HepG2 (cell line): ENCODE data around the gene TBX18. TPM values are rescaled to one million over a fixed set of nuclear protein-coding genes. Genes with fewer than 3 reads are reported as not detected.

Experiments
- ATAC-seq: fragments of 200-7000 bp; cut with Tn5 transposase; 3 replicates; pipeline ENCODE4 v1.9.1; 2020; ENCODE audit warnings: mild to moderate bottlenecking, moderate library complexity
- BruUV-seq: library from RNA; stranded (reverse); fragments of 400-500 nt; replicated peaks from 2 replicates; lab custom pipeline; 2021; lab: Mats Ljungman, UMichigan
- CTCF ChIA-PET: fragments of 300-600 bp; formaldehyde crosslinking; extraction: SDS; loops from one replicate; lab custom pipeline; 2021; ENCODE audit warnings: low total read pairs, inconsistent platforms, low intra/inter-chr PET ratio; lab: Yijun Ruan, JAX
- POLR2A ChIA-PET: fragments of 350-600 bp; sonication (Branson Sonifier 250); formaldehyde crosslinking; loops from one replicate; lab custom pipeline; 2020; ENCODE audit warnings: antibody characterized with exemption, inconsistent platforms; lab: Yijun Ruan, JAX
- DNase-seq: peaks from one replicate; pipeline ENCODE4 v3.0.0-alpha.2; 2015; ENCODE audit warnings: low spot score
- FAIRE-seq: peaks from 3 replicates; lab custom pipeline; 2011; peaks lifted over from hg19 to GRCh38; lab: Jason Lieb, UNC
- H2AFZ ChIP-seq: one replicate; pipeline ENCODE4 v1.6.1; 2011; ENCODE audit warnings: low read length, inconsistent platforms
- H3K27ac ChIP-seq: fragments of 300-600 bp; 3 replicates; pipeline ENCODE4 v1.8.0; 2011; ENCODE audit warnings: mixed run types, mild to moderate bottlenecking, mixed read lengths, low read length, inconsistent platforms; ENCODE audit not compliant: insufficient read depth; ENCODE audit errors: extremely low read length
- H3K27me3 ChIP-seq, 2 experiments: fragments of 200-600 bp in 1 of 2; 2 replicates in 1 of 2; 3 replicates in 1 of 2; pipeline versions ENCODE4 v1.6.0 to v1.8.0; 2011; ENCODE audit warnings: low read length in 2 of 2, mild to moderate bottlenecking in 2 of 2, moderate library complexity in 2 of 2, inconsistent platforms in 1 of 2; ENCODE audit not compliant: insufficient read depth in 2 of 2, control insufficient read depth in 1 of 2
- H3K36me3 ChIP-seq, 2 experiments: fragments of 200-600 bp in 1 of 2; replicated peaks in 1 of 2; 2 replicates in 1 of 2; 3 replicates in 1 of 2; pipeline versions ENCODE4 v1.5.1 to v1.8.0; 2011; ENCODE audit warnings: low read length in 2 of 2, inconsistent platforms in 1 of 2; ENCODE audit not compliant: insufficient read depth in 2 of 2, control insufficient read depth in 1 of 2
- H3K4me1 ChIP-seq: 2 replicates; pipeline ENCODE4 v1.5.1; 2012; ENCODE audit warnings: low read length, inconsistent platforms; ENCODE audit not compliant: insufficient read depth
- H3K4me2 ChIP-seq: 2 replicates; pipeline ENCODE4 v1.6.0; 2011; ENCODE audit warnings: low read depth, low read length, inconsistent platforms
- H3K4me3 ChIP-seq, 3 experiments: fragments of 200-600 bp in 1 of 3; sonication (generic), shearing (Covaris generic) in 1 of 3; replicated peaks in 1 of 3; 2 replicates each; pipeline ENCODE4 v1.5.1; 2011 to 2016; ENCODE audit warnings: low read length in 3 of 3, inconsistent platforms in 2 of 3, low read depth in 2 of 3, mild to moderate bottlenecking in 2 of 3, control low read depth in 1 of 3, mixed read lengths in 1 of 3; ENCODE audit not compliant: insufficient read depth in 1 of 3
- H3K79me2 ChIP-seq: one replicate; pipeline ENCODE4 v1.6.1; 2011; ENCODE audit warnings: low read length, inconsistent platforms; ENCODE audit not compliant: insufficient read depth
- H3K9ac ChIP-seq: 2 replicates; pipeline ENCODE4 v1.6.0; 2011; ENCODE audit warnings: mild to moderate bottlenecking, low read depth, low read length, inconsistent platforms; ENCODE audit not compliant: insufficient read depth
- H3K9me3 ChIP-seq: 2 replicates; pipeline ENCODE4 v1.5.1; 2012; ENCODE audit warnings: mild to moderate bottlenecking, low read length
- H4K20me1 ChIP-seq: 2 replicates; pipeline ENCODE4 v1.6.0; 2011; ENCODE audit warnings: inconsistent platforms, mild to moderate bottlenecking, low read length, moderate library complexity; ENCODE audit not compliant: insufficient read depth
- ARNT2 ChIP-seq: sonication (generic); formaldehyde crosslinking; IDR thresholded peaks from 2 replicates; pipeline ENCODE4 v1.8.0; 2022; ENCODE audit warnings: mild to moderate bottlenecking, low read depth, missing genetic modification reagents, moderate library complexity
- LBX2 ChIP-seq: sonication (generic); formaldehyde crosslinking; IDR thresholded peaks from 2 replicates; pipeline ENCODE4 v1.5.0; 2020; ENCODE audit warnings: missing genetic modification reagents, mild to moderate bottlenecking, borderline replicate concordance
- ZBTB33 ChIP-seq: sonication (generic); formaldehyde crosslinking; IDR thresholded peaks from 2 replicates; pipeline ENCODE4 v1.4.0; 2020; ENCODE audit warnings: missing genetic modification reagents
- ZNF205 ChIP-seq: IDR thresholded peaks from 2 replicates; pipeline ENCODE4 v1.6.1; 2018; ENCODE audit warnings: missing biosample characterization, missing genetic modification reagents
- ZNF704 ChIP-seq: sonication (generic); formaldehyde crosslinking; IDR thresholded peaks from 2 replicates; pipeline ENCODE4 v1.8.1; 2023; ENCODE audit warnings: mild to moderate bottlenecking, inconsistent platforms, moderate library complexity, missing genetic modification reagents, borderline replicate concordance
- ZNF720 ChIP-seq: sonication (generic); formaldehyde crosslinking; IDR thresholded peaks from 2 replicates; pipeline ENCODE4 v1.4.0; 2020; ENCODE audit warnings: missing genetic modification reagents
- ZNF841 ChIP-seq: sonication (generic); formaldehyde crosslinking; IDR thresholded peaks from 2 replicates; pipeline ENCODE4 v1.8.1; 2023; ENCODE audit warnings: missing genetic modification reagents, borderline replicate concordance
- WGBS: methylation state at CpG from one replicate; pipeline ENCODE4 v1.1.6; 2017; ENCODE audit warnings: low lambda C conversion rate; 5-methylcytosine and 5-hydroxymethylcytosine counted together
- in situ Hi-C: cut with HindIII; loops from 2 replicates; pipeline ENCODE4 v1.10.0; 2017; ENCODE audit warnings: low pct_unique_long_range_greater_than_20kb; ENCODE audit not compliant: extremely low pct_ligation_motif_present
- intact Hi-C: fragments of 100-400 bp; cut with micrococcal nuclease; formaldehyde crosslinking; loops from one replicate; pipeline ENCODE4 v1.10.0; 2022; ENCODE audit not compliant: unreplicated experiment
- polyA plus RNA-seq, 8 experiments: library from polyadenylated mRNA; depleted of rRNA in 3 of 8; stranded (reverse) in 7 of 8; unstranded in 1 of 8; fragments of >200 nt; fragmentation: Illumina TruSeq in 4 of 8; extraction: Trizol in 4 of 8; gene quantifications; 2 replicates each; pipeline versions ENCODE4 v1.2.1 to v1.2.3, GENCODE V29; 2011 to 2016; ENCODE audit warnings: low read depth in 4 of 8, missing spikeins in 1 of 8, mixed read lengths in 1 of 8; ENCODE audit not compliant: insufficient read depth in 1 of 8
- total RNA-seq, 5 experiments: library from RNA; depleted of rRNA; stranded (reverse); fragments of >200 nt; fragmentation: Illumina TruSeq; extraction: Trizol; gene quantifications; 2 replicates each; pipeline ENCODE4 v1.2.3, GENCODE V29; 2016; ENCODE audit warnings: low read depth in 1 of 5

TBX18 gene
- total and polyA plus RNA-seq, 2 of the 13 experiments (the other 11 are each of a cell fraction or from before 2014, with no cell fraction given), result not detected

GRCh38 chr6:84688141-84688873 is 76.1 kb downstream of the TBX18 start:
- DNase-seq, result no peak
- no peak for ATAC-seq
- Histone ChIP-seq H3K4me3 (no peak overlapping the region), H3K9me3 (no peaks in the 10 kb centered on the region), H3K79me2 (no peaks in the 10 kb centered on the region), H3K27ac (no peak overlapping the region), H3K27me3 (no peaks in the 10 kb centered on the region), H3K4me1 (no peaks in the 10 kb centered on the region), H2AFZ (no peak overlapping the region), H3K9ac (no peak overlapping the region), H4K20me1 (no peaks in the 10 kb centered on the region), H3K4me2 (no peak overlapping the region), H3K36me3 (no peaks in the 10 kb centered on the region)
- ChIA-PET POLR2A (no interaction called here), CTCF (no interaction called here)
- WGBS, result 0% methylated on average over 7 of the region's 7 CpGs
- no peak for TF ChIP-seq ZNF205 (CRISPR knock-in tag)
- no peak for TF ChIP-seq ARNT2 (CRISPR knock-in tag)
- TF ChIP-seq ZNF704 (CRISPR knock-in tag), result no peak
- no peak for TF ChIP-seq ZBTB33 (CRISPR knock-in tag)
- no peak for TF ChIP-seq LBX2 (CRISPR knock-in tag)
- TF ChIP-seq ZNF841 (CRISPR knock-in tag), result no peak
- TF ChIP-seq ZNF720, result no peak
- intact Hi-C loops (loop anchor here (5.0 kb wide), 1 partner anchor 261 kb away; no protein-coding TSS in a partner anchor), in situ Hi-C loops (no loop called here)
- BruUV-seq, result no TSS peak
- FAIRE-seq, result no peak
